Effector memory CD4-positive, alpha-beta T cell (primary cell): ENCODE results near the gene ZSWIM9.
A peak's percentile ranks its signal among the peaks of the same experiment; 100 is the strongest.

Experiments
- DNase-seq, 3 donors: peaks; one replicate each; pipeline ENCODE4 v3.0.0-alpha.2; 2020
- H3K27ac ChIP-seq: 2 replicates; pipeline ENCODE4 v1.7.0; 2013; ENCODE audit warnings: mild to moderate bottlenecking, low read length, moderate library complexity; ENCODE audit not compliant: insufficient read depth, poor library complexity, severe bottlenecking
- H3K27me3 ChIP-seq: replicated peaks from 2 replicates; pipeline ENCODE4 v1.7.0; 2013; ENCODE audit warnings: mild to moderate bottlenecking, low read length; ENCODE audit not compliant: insufficient read depth, control insufficient read depth, poor library complexity, severe bottlenecking
- H3K36me3 ChIP-seq: 2 replicates; pipeline ENCODE4 v1.7.0; 2013; ENCODE audit warnings: mild to moderate bottlenecking, low read length, moderate library complexity; ENCODE audit not compliant: control insufficient read depth, insufficient read depth
- H3K4me1 ChIP-seq: 2 replicates; pipeline ENCODE4 v1.7.0; 2013; ENCODE audit warnings: low read length, mild to moderate bottlenecking; ENCODE audit not compliant: control insufficient read depth, insufficient read depth, poor library complexity, severe bottlenecking
- H3K4me3 ChIP-seq: 2 replicates; pipeline ENCODE4 v1.7.0; 2013; ENCODE audit warnings: low read length, low read depth, mild to moderate bottlenecking; ENCODE audit not compliant: insufficient read depth, poor library complexity, severe bottlenecking
- H3K9me3 ChIP-seq: 2 replicates; pipeline ENCODE4 v1.7.0; 2013; ENCODE audit warnings: mild to moderate bottlenecking, low read length, moderate library complexity; ENCODE audit not compliant: control insufficient read depth

The ZSWIM9 gene

GRCh38 chr19:48171710-48172109 is 1.2 kb downstream of the ZSWIM9 start:
- no peaks in the 10 kb centered on the region for H3K27me3 ChIP-seq
- no peaks in the 10 kb centered on the region for H3K9me3 ChIP-seq
- peaks cover 16% of the 10 kb centered on the region for H3K4me1 ChIP-seq
- no peak overlapping the region for H3K27ac ChIP-seq
- H3K36me3 ChIP-seq: no peaks in the 10 kb centered on the region
- no peak overlapping the region for H3K4me3 ChIP-seq
- DNase-seq: no peak

GRCh38 chr19:48174445-48175030 is 4.1 kb downstream of the ZSWIM9 start:
- no peaks in the 10 kb centered on the region for H3K27me3 ChIP-seq
- H3K4me1 ChIP-seq: peaks cover 7% of the 10 kb centered on the region
- H3K4me3 ChIP-seq: no peak overlapping the region
- no peak for DNase-seq
- H3K36me3 ChIP-seq: no peaks in the 10 kb centered on the region
- H3K27ac ChIP-seq: no peak overlapping the region
- H3K9me3 ChIP-seq: no peaks in the 10 kb centered on the region

GRCh38 chr19:48175578-48175977 is 5.1 kb downstream of the ZSWIM9 start:
- Histone ChIP-seq H3K36me3 (no peaks in the 10 kb centered on the region), H3K9me3 (no peaks in the 10 kb centered on the region), H3K4me3 (no peak overlapping the region), H3K27ac (no peak overlapping the region), H3K27me3 (no peaks in the 10 kb centered on the region), H3K4me1 (peaks cover 7% of the 10 kb centered on the region)
- no peak for DNase-seq

- no peak for DNase-seq
- H3K36me3 ChIP-seq: no peaks in the 10 kb centered on the region
- H3K4me1 ChIP-seq: peaks cover 2% of the 10 kb centered on the region
- no peaks in the 10 kb centered on the region for H3K27me3 ChIP-seq
- no peak overlapping the region for H3K27ac ChIP-seq
- H3K4me3 ChIP-seq: no peak overlapping the region
- peaks cover 1% of the 10 kb centered on the region for H3K9me3 ChIP-seq
These were observed 5.7 kb downstream of the ZSWIM9 start for GRCh38 chr19:48176226-48176625.

- no peak for DNase-seq
- Histone ChIP-seq H3K27me3 (no peaks in the 10 kb centered on the region), H3K9me3 (peaks cover 7% of the 10 kb centered on the region), H3K4me1 (no peaks in the 10 kb centered on the region), H3K27ac (no peak overlapping the region), H3K4me3 (no peak overlapping the region), H3K36me3 (no peaks in the 10 kb centered on the region)
These were observed 11.0 kb downstream of the ZSWIM9 start for GRCh38 chr19:48181505-48181904.

GRCh38 chr19:48182434-48182833 is 12.0 kb downstream of the ZSWIM9 start:
- H3K4me1 ChIP-seq: no peaks in the 10 kb centered on the region
- no peaks in the 10 kb centered on the region for H3K36me3 ChIP-seq
- no peak for DNase-seq
- H3K27me3 ChIP-seq: no peaks in the 10 kb centered on the region
- peaks cover 7% of the 10 kb centered on the region for H3K9me3 ChIP-seq
- no peak overlapping the region for H3K27ac ChIP-seq
- H3K4me3 ChIP-seq: no peak overlapping the region

GRCh38 chr19:48183356-48183755 is 12.9 kb downstream of the ZSWIM9 start:
- H3K36me3 ChIP-seq: no peaks in the 10 kb centered on the region
- no peak overlapping the region for H3K27ac ChIP-seq
- no peaks in the 10 kb centered on the region for H3K4me1 ChIP-seq
- no peak overlapping the region for H3K4me3 ChIP-seq
- H3K9me3 ChIP-seq: peaks cover 7% of the 10 kb centered on the region
- no peaks in the 10 kb centered on the region for H3K27me3 ChIP-seq
- no peak for DNase-seq

- Histone ChIP-seq H3K36me3 (no peaks in the 10 kb centered on the region), H3K4me3 (no peak overlapping the region), H3K4me1 (no peaks in the 10 kb centered on the region), H3K27ac (no peak overlapping the region), H3K9me3 (peaks cover 7% of the 10 kb centered on the region), H3K27me3 (no peaks in the 10 kb centered on the region)
- DNase-seq: no peak
These were observed 15.5 kb downstream of the ZSWIM9 start for GRCh38 chr19:48186015-48186414.

GRCh38 chr19:48186541-48186991 is 16.1 kb downstream of the ZSWIM9 start:
- Histone ChIP-seq H3K27ac (no peak overlapping the region), H3K4me3 (no peak overlapping the region), H3K36me3 (no peaks in the 10 kb centered on the region), H3K27me3 (no peaks in the 10 kb centered on the region), H3K9me3 (peaks cover 3% of the 10 kb centered on the region), H3K4me1 (no peaks in the 10 kb centered on the region)
- DNase-seq: no peak

- Histone ChIP-seq H3K36me3 (no peaks in the 10 kb centered on the region), H3K27ac (no peak overlapping the region), H3K9me3 (no peaks in the 10 kb centered on the region), H3K27me3 (no peaks in the 10 kb centered on the region), H3K4me3 (no peak overlapping the region), H3K4me1 (no peaks in the 10 kb centered on the region)
- DNase-seq: peak; percentile 11 to 63 (median 54)
These were observed 19.9 kb downstream of the ZSWIM9 start for GRCh38 chr19:48190288-48190884.
